A549 (cell line): ENCODE measurements around the gene PDYN.

Experiments used
- BHLHE40 ChIP-seq: IDR thresholded peaks from 2 replicates; pipeline ENCODE4 v1.6.1; 2012; ENCODE audit warnings: low read depth, low read length, inconsistent platforms
- CHD2 ChIP-seq: fragments of 150-350 bp; IDR thresholded peaks from 2 replicates; pipeline ENCODE4 v1.6.1; 2014; ENCODE audit warnings: low read length; ENCODE audit not compliant: partially characterized antibody
- CTCF ChIP-seq: fragments of >200 bp; sonication (Bioruptor Twin); formaldehyde crosslinking; IDR thresholded peaks from 3 replicates; pipeline ENCODE4 v1.5.1; 2016
- E2F6 ChIP-seq: IDR thresholded peaks from 2 replicates; pipeline ENCODE4 v1.6.1; 2012; ENCODE audit warnings: low read depth, borderline replicate concordance
- EP300 ChIP-seq, 2 experiments: fragments of >200 bp; sonication (Bioruptor Twin); formaldehyde crosslinking; IDR thresholded peaks; 2 replicates in 1 of 2; 3 replicates in 1 of 2; pipeline ENCODE4 v1.6.1; 2016 to 2017
- HOXB13 ChIP-seq: fragments of 250-450 bp; sonication (Bioruptor Pico); IDR thresholded peaks from 2 replicates; pipeline ENCODE4 v1.5.0; 2020; ENCODE audit warnings: low read depth, mild to moderate bottlenecking, moderate library complexity
- JUN ChIP-seq, 2 experiments: fragments of >200 bp; sonication (Bioruptor Twin); formaldehyde crosslinking; IDR thresholded peaks; 2 replicates in 1 of 2; 3 replicates in 1 of 2; pipeline ENCODE4 v1.6.1; 2016 to 2017
- MAFK ChIP-seq: fragments of 450-650 bp; IDR thresholded peaks from 2 replicates; pipeline ENCODE4 v1.6.1; 2014; ENCODE audit not compliant: partially characterized antibody
- MAX ChIP-seq: IDR thresholded peaks from 2 replicates; pipeline ENCODE4 v1.6.1; 2012
- NR3C1 ChIP-seq: fragments of >200 bp; sonication (Bioruptor Twin); formaldehyde crosslinking; IDR thresholded peaks from 3 replicates; pipeline ENCODE4 v1.6.1; 2017
- PHF8 ChIP-seq: fragments of 200-600 bp; sonication (generic); IDR thresholded peaks from 2 replicates; pipeline ENCODE4 v1.6.1; 2016; ENCODE audit warnings: low read depth, mild to moderate bottlenecking, antibody characterized with exemption, moderate library complexity, borderline replicate concordance
- POLR2A ChIP-seq: IDR thresholded peaks from 2 replicates; pipeline ENCODE4 v1.6.1; 2012; ENCODE audit warnings: mild to moderate bottlenecking, low read length
- RFX5 ChIP-seq: fragments of 450-650 bp; IDR thresholded peaks from 2 replicates; pipeline ENCODE4 v1.7.1; 2014; ENCODE audit warnings: antibody characterized with exemption, mild to moderate bottlenecking, moderate library complexity
- RNF2 ChIP-seq: fragments of 200-600 bp; sonication (generic); IDR thresholded peaks from 2 replicates; pipeline ENCODE4 v1.6.1; 2016; ENCODE audit warnings: low read depth, mild to moderate bottlenecking, antibody characterized with exemption, moderate library complexity, borderline replicate concordance

- TF ChIP-seq EP300 (IDR thresholded peaks at IDR 0.05) (no peak), BHLHE40 (no peak), CTCF (no peak), CHD2 (no peak), RFX5 (no peak), POLR2A (no peak), E2F6 (no peak), NR3C1 (no peak), JUN (IDR thresholded peaks at IDR 0.05) (no peak), PHF8 (no peak), MAFK (no peak), RNF2 (no peak), MAX (no peak), HOXB13 (CRISPR knock-in tag) (no peak)
Observed at GRCh38 chr20:1949347-1950100, 44.3 kb downstream of the PDYN start.
